Mesodermal cell (in vitro differentiated cells): ENCODE data around the gene KCTD12.

Experiments
- H3K27ac ChIP-seq: 2 replicates; pipeline ENCODE4 v1.7.0; 2013; ENCODE audit warnings: mild to moderate bottlenecking, low read depth, low read length, moderate library complexity; ENCODE audit not compliant: severe bottlenecking
- H3K36me3 ChIP-seq: 2 replicates; pipeline ENCODE4 v1.7.1; 2013; ENCODE audit warnings: mild to moderate bottlenecking, low read length, moderate library complexity; ENCODE audit not compliant: control insufficient read depth, insufficient read depth
- H3K4me1 ChIP-seq: one replicate; pipeline ENCODE4 v1.7.1; 2013; ENCODE audit warnings: mild to moderate bottlenecking, low read length; ENCODE audit not compliant: insufficient read depth, control insufficient read depth, poor library complexity, severe bottlenecking
- H3K4me3 ChIP-seq: 2 replicates; pipeline ENCODE4 v1.7.0; 2013; ENCODE audit warnings: low read length, control low read depth, mild to moderate bottlenecking; ENCODE audit not compliant: insufficient read depth, poor library complexity, severe bottlenecking; ENCODE audit errors: extremely low read depth
- H3K9me3 ChIP-seq: 2 replicates; pipeline ENCODE4 v1.7.1; 2013; ENCODE audit warnings: mild to moderate bottlenecking, low read length, moderate library complexity; ENCODE audit not compliant: control insufficient read depth
- WGBS, 2 experiments: methylation state at CpG; one replicate each; pipeline ENCODE4 v1.1.5; 2013; ENCODE audit warnings: missing lambda C conversion rate in 2 of 2; ENCODE audit not compliant: insufficient coverage in 2 of 2; 5-methylcytosine and 5-hydroxymethylcytosine counted together

The KCTD12 gene

GRCh38 chr13:76861859-76862258 lies 24.3 kb downstream of the KCTD12 start:
- no peak overlapping the region for H3K27ac ChIP-seq
- peaks cover 5% of the 10 kb centered on the region for H3K4me1 ChIP-seq
- no peaks in the 10 kb centered on the region for H3K9me3 ChIP-seq
- H3K36me3 ChIP-seq: no peaks in the 10 kb centered on the region
- H3K4me3 ChIP-seq: no peak overlapping the region
- 81 to 87% methylated on average over 2 to 3 of the region's 3 CpGs for WGBS, 2 experiments

- no peaks in the 10 kb centered on the region for H3K36me3 ChIP-seq
- H3K27ac ChIP-seq: no peak overlapping the region
- no peaks in the 10 kb centered on the region for H3K9me3 ChIP-seq
- H3K4me3 ChIP-seq: no peak overlapping the region
- peaks cover 5% of the 10 kb centered on the region for H3K4me1 ChIP-seq
- no CpG with 5 or more reads among the region's 2 CpGs for WGBS, 2 experiments
Observed at GRCh38 chr13:76860706-76861105, 25.5 kb downstream of the KCTD12 start.

GRCh38 chr13:76854894-76855293 lies 31.3 kb downstream of the KCTD12 start:
- WGBS, 2 experiments: no CpG with 5 or more reads among the region's 1 CpG
- H3K4me1 ChIP-seq: no peaks in the 10 kb centered on the region
- no peak overlapping the region for H3K27ac ChIP-seq
- H3K4me3 ChIP-seq: no peak overlapping the region
- no peaks in the 10 kb centered on the region for H3K9me3 ChIP-seq
- no peaks in the 10 kb centered on the region for H3K36me3 ChIP-seq

- Histone ChIP-seq H3K27ac (no peak overlapping the region), H3K9me3 (no peaks in the 10 kb centered on the region), H3K36me3 (no peaks in the 10 kb centered on the region), H3K4me3 (no peak overlapping the region), H3K4me1 (no peaks in the 10 kb centered on the region)
- WGBS, 2 experiments: no CpG with 5 or more reads among the region's 4 CpGs
Observed at GRCh38 chr13:76853921-76854608, 32.1 kb downstream of the KCTD12 start.

- no peaks in the 10 kb centered on the region for H3K4me1 ChIP-seq
- H3K4me3 ChIP-seq: no peak overlapping the region
- no peak overlapping the region for H3K27ac ChIP-seq
- H3K9me3 ChIP-seq: no peaks in the 10 kb centered on the region
- 91 to 100% methylated on average over 1 of the region's 1 CpG for WGBS, 2 experiments
- no peaks in the 10 kb centered on the region for H3K36me3 ChIP-seq
Observed at GRCh38 chr13:76853481-76853880, 32.7 kb downstream of the KCTD12 start.

- H3K4me3 ChIP-seq: no peak overlapping the region
- H3K9me3 ChIP-seq: no peaks in the 10 kb centered on the region
- H3K36me3 ChIP-seq: no peaks in the 10 kb centered on the region
- H3K27ac ChIP-seq: no peak overlapping the region
- no peaks in the 10 kb centered on the region for H3K4me1 ChIP-seq
- 71% methylated on average over 1 of the region's 2 CpGs; no CpG with 5 or more reads in 1 of the 2 experiments for WGBS, 2 experiments
Observed at GRCh38 chr13:76852986-76853385, 33.2 kb downstream of the KCTD12 start.

GRCh38 chr13:76851961-76852360 lies 34.2 kb downstream of the KCTD12 start:
- Histone ChIP-seq H3K9me3 (no peaks in the 10 kb centered on the region), H3K36me3 (no peaks in the 10 kb centered on the region), H3K4me3 (no peak overlapping the region), H3K4me1 (no peaks in the 10 kb centered on the region), H3K27ac (no peak overlapping the region)
- 80 to 100% methylated on average over 1 of the region's 4 CpGs for WGBS, 2 experiments

- Histone ChIP-seq H3K27ac (no peak overlapping the region), H3K4me3 (no peak overlapping the region), H3K4me1 (no peaks in the 10 kb centered on the region), H3K36me3 (no peaks in the 10 kb centered on the region), H3K9me3 (no peaks in the 10 kb centered on the region)
- 92 to 96% methylated on average over 5 to 6 of the region's 6 CpGs for WGBS, 2 experiments
Observed at GRCh38 chr13:76849493-76849892, 36.7 kb downstream of the KCTD12 start.

GRCh38 chr13:76848596-76848995 lies 37.6 kb downstream of the KCTD12 start:
- 85% methylated on average over 3 of the region's 3 CpGs; no CpG with 5 or more reads in 1 of the 2 experiments for WGBS, 2 experiments
- H3K36me3 ChIP-seq: no peaks in the 10 kb centered on the region
- H3K27ac ChIP-seq: no peak overlapping the region
- H3K4me3 ChIP-seq: no peak overlapping the region
- H3K9me3 ChIP-seq: no peaks in the 10 kb centered on the region
- no peaks in the 10 kb centered on the region for H3K4me1 ChIP-seq

- no peaks in the 10 kb centered on the region for H3K36me3 ChIP-seq
- no peaks in the 10 kb centered on the region for H3K9me3 ChIP-seq
- no peaks in the 10 kb centered on the region for H3K4me1 ChIP-seq
- 80 to 89% methylated on average over 1 of the region's 4 CpGs for WGBS, 2 experiments
- H3K4me3 ChIP-seq: no peak overlapping the region
- no peak overlapping the region for H3K27ac ChIP-seq
Observed at GRCh38 chr13:76846363-76846762, 39.8 kb downstream of the KCTD12 start.

GRCh38 chr13:76845865-76846264 lies 40.3 kb downstream of the KCTD12 start:
- H3K36me3 ChIP-seq: no peaks in the 10 kb centered on the region
- H3K9me3 ChIP-seq: no peaks in the 10 kb centered on the region
- no peaks in the 10 kb centered on the region for H3K4me1 ChIP-seq
- H3K4me3 ChIP-seq: no peak overlapping the region
- H3K27ac ChIP-seq: no peak overlapping the region
- WGBS, 2 experiments: 60 to 67% methylated on average over 1 of the region's 2 CpGs
